GM10847 (cell line): ENCODE data around the gene CBX4.

ENCODE experiments used
- POLR2A ChIP-seq: IDR thresholded peaks from 2 replicates; pipeline ENCODE4 v1.6.1; 2011; ENCODE audit not compliant: insufficient read length; ENCODE audit errors: extremely low read depth

CBX4 gene

DNA sequence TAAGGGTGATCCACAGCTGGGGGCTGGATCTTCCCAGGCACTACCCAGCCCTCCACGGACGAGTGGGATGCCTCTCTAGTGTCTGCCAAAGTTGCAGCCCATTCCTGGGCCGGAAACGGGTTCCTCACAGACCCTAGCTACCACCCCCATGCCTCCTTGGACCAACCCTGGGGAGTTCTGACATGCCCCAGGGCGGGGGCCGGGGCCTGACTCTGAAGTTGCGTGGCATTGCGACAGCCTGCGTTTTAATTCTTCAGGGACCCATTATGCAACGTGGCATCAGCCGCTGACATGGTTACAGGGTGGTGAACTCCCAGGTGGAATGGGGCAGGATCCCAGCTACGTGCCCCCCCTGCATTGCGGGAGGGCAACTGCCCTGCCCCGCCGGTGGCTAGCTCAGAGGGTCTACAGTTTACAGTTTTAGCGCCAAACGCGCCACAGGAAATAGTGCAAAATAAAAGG is 2.7 kb downstream of the CBX4 start:
- no peak for TF ChIP-seq POLR2A

DNA sequence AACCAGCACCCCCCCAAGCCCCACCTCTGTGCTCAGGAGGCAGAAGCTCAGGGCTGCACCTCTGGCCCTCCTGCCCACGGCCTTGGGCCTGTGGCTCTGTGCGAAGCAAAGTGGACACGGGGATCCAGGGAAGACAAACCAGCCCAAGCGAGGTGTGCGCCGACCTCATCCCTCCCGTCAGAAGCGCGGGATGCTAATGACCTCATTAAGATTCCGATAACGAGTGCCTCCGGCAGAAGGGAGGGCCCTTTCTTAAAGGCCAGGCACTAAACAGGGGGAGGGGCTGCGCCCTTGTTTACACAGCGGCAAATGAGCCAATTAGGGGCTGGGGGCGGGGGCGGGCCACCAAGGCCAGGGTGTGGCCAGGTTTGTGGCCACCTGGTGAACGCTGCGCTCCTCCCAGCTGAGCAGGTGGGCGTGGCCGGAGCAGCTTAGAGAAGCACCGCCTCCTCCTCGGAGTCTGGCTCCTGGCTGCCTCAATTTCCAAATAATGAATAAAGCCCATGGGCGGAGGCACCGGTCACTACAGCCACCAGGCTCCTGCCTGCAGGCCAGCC is 3.2 kb downstream of the CBX4 start:
- TF ChIP-seq POLR2A = no peak

DNA sequence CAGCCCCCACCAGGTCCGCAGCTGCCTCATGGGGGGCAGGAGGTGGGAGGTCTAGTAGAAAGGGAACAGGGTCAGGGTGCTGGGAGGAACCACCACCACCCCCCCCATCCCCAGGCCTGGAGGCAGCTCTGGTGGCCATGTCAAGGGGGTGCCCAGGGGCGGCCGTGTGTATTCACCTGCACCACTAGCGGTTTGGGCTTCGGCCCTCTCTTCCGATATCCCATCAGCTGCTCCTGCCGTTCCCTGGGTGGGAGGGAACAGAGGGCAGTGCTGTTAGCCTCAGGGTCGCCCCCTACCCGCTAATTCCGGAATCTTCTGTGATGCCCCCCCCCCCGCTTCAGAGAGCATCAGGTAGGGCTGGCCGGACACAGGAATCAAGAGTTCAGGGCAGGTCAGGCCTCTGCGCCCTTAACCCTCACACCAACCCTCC is 3.8 kb downstream of the CBX4 start:
- TF ChIP-seq POLR2A = no peak

DNA sequence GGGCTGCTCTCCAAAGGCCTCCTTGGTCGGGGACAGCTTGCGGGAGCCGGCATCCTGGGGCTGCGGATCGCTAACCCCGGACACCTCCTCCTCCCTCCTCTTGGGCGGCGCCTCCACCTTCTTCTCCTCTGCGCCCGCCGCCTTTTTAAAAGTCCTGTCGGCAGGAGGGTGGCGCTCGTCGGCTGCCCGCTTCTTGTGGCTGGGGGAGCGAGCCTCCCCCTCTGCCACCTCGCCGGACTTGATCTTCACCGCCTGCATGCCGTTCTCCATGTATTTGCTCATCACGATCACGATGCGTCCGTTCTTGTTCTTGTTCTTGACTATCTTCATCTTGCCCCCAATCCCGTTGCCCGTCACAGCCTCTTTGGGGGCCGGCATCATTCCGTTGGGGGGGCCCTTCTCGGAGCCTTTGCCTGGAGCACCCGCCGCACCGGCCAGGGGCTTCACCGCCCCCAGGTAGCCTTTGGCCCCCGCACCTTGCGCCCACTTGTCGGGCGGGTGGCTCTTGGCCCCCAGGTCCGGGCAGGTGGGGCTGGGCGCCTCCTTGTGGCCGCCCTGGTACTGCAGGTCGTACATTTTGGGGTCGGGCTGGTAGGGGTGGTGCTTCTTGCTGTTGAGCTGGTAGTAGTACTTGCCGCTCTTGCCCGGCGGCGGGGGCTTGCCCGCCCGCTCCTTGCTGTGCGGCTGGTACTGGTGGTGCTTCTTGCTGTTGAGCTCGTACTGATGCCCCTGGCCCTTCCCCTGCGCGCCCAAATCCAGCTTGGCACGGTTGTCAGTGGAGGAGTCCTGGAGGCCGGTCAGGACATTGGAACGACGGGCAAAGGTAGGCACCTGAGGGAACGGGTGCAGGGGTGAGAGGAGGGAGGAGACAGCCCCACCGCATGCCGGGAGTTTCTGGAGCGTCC is 4.4 kb downstream of the CBX4 start:
- TF ChIP-seq POLR2A = no peak

DNA sequence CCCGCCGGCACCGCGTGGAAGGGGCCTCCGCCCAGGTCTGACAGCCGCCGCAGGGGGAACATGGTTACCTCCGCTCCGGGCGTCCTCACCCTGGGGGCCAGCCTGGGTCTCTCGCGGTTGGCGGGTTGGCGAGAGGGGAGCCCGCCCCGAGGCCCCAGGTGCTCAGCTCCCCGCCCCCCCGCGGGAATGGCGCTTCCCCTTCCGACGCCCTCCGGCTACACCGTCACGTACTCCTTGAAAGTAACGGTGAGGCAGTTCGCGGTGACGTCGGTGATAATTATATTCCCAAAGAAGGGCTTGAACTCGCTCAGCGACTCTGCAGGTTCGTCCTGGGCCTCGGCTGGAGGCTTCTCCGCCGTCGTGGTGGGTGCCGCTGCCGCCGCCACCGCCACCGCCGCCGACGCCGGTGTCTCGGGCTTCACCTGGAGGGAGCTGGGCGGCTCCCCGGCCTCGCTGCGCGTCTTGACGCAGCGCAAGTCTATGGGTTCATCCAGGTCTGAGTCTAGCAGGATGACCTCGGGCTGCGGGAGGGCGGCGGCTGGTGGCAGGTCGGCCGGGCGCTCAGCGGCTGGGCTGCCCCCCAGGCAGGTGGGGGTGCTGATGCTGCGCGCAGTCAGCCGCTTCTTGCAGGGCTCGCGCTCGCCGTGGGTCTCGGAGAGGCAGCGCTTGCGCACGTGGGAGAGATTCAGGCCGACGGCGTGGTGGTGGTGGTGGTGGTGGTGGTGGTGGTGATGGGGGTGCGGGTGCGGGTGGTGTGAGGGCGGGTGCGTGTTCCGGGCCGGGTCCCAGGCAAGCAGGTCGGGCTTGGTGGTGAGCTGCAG is 5.3 kb downstream of the CBX4 start:
- no peak for TF ChIP-seq POLR2A

DNA sequence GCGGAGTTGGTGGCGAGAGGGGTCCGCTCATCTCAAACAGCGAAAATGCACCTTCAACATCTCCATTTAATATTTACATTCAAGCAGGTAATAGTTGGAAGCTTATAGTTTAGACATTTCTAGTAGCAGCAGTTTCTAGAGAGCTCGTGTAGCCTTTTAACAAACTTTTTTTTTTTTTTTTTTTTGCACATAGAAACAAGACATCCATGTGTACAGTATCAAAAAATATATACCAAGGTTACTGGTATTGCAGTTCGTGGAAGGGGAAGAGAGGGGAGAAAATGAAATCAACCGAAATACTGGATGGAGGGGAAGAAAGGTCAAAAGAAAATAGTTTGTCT is 6.2 kb downstream of the CBX4 start:
- no peak for TF ChIP-seq POLR2A

DNA sequence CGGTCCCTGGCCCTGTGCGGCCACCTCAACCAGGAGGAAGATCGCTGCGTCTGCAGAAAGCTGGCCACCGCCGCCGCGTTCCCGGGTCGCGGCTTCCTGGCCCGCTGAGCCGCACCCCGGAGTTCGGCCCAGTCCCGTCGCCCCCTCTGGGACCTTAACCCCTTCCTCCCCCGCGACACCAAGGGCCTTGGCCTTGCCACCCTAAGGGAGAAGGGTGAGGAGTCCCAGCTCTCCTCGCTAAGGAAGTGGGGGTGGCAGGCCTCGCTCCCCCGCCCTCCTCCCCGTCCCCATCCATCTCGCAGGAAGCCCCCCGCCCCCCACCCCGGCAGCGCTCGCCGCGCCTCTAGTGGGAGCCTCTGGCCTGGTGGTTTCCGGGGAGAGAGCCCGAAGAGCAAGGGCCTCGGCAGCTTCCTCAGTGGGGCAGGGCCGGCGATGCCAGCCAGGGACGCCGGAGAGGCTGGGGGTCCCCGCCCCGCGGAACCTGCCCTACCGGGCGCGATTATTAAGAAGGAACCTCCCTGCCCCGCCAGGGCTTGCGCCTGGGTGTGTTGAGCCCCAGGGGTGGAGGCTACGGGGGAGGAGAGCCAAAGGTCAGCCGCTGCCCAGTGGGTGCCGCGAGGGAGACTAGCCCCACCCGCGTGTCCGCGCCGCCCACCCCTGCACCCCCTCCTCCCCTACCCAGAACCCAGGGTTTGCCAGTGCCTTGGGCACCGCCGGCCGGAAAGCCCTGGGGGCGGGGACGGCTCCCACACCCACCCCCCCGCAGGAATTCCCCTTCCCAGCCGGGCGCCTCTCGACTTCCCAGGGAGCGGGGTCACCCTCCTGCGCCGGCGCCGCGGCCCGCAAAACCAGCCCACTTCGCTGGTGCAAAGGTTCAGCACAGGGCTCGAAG is 6.8 kb downstream of the CBX4 start:
- no peak for TF ChIP-seq POLR2A

DNA sequence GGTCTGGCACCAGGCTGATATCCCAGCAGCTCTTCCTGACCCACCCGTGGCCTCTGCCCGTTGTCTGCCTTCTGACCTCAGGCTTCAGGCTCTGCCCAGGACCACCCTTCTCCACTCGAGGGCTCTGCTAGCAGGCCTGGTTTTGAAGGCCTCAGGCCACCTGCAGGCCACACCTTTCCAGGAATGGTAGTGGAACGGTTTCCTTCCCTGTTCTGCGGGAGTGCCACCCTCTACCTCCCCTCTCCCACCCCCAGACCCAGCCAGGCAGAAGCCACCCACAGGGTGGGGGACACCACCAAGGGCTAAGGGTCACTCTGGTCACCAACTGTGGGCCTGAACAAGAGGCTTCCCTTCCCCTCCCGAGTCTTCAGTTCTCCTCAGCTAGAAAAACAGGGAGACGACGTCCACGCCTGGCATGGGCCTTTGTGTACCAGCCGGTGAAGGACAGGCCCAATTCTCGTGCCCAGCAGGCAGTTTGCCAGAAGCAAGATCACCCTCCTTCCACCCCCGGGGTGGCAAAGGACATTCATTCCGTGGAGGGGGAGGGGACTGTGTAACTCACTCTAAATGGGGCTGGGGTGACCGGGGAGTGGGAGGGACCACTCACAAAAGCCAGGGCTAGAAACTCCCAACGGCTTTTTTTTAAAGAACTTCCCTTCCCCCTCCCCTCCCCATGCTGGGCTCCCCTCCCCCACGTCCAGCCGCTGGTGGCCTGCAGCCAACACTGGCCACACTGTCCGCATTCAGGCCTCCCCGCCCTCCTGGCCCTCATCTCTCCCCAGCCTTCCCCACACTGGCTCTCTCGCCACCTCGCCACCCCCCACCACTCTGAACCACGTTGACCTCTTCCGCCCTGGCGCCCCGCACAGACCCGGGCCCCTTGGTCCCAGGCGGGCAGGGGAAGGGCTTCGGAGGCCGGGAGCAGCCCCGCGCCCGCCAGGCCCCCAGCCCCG is 7.7 kb downstream of the CBX4 start:
- no peak for TF ChIP-seq POLR2A

DNA sequence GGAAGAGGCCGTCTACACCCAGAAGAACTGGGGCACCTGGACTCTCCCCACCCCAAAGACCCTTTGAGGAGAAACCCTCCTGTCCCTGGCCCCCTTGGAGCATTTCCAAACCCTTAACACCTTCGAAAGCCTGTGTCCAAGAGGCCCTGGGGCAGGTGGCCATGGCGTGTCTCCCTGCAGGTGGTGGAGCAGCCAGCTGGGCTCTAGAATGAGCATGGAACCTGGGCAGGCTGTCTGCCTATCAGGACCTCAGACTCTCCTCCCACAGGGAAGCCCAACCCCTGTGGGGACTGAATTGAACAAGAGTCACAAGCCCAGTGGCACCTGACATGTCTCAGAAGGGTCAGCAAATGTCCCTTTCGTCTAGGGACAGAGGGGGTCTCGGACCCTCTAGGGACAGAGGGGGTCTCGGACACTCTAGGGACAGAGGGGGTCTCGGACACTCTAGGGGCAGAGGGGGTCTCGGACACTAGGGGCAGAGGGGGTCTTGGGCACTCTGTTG is 8.4 kb downstream of the CBX4 start:
- no peak for TF ChIP-seq POLR2A

DNA sequence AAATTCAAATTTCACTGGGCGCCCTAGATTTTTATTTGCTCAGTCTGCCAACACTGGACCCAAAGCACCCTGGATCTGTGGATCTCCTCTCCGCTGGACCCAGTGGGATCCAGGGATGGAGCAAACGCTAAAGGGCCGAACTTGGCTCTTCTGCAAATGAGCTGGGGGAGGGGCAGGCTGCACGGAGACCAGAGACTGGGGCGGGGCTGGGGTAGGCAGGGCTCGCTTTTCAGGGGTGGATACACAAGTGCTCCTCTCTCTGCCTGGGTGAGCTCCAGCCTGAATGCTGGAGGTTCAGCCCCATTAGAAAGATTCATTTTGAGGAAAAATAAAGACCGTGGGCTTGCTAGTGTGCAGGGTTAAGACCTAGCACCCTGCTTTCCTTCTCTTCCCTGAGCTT is 8.9 kb downstream of the CBX4 start:
- no peak for TF ChIP-seq POLR2A

DNA sequence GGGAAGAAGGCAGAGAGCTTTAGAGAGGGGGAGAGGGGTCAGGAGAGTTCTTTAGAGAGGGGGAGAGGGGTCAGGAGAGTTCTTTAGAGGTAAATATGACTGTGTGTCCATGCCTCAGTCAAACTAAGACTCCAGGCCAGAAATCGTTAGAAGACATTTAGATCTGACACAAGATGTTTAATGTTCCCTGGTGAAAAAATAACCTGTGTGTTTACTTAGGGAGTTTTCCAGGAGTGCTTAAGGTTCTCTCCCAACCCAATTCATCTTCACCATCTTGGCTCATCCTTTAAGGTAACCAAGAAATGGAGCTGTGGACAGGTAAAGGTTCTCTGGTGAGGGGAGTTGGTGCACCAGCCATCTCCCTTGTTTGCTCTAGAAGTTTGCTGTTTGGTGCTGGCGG is 9.8 kb downstream of the CBX4 start:
- TF ChIP-seq POLR2A = no peak

DNA sequence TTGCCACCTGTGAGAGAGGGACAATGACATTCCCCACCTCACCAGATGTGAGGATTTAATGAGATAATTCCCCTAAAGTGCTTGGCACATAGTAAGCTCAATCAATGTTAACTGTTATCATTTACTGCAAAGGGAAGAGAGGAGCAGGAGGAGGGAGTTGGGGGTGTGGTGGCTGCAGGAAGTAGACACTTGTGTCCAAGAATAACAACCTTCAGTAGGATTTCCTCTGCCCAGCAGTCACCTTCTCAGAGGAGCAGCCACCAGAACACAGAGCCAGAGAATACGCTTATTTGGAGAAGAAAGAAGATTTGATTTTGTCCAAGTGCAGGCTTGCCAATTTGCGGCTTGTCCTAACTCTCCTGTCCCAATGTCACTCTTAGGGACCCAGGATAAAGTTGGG is 10.2 kb downstream of the CBX4 start:
- TF ChIP-seq POLR2A = no peak

DNA sequence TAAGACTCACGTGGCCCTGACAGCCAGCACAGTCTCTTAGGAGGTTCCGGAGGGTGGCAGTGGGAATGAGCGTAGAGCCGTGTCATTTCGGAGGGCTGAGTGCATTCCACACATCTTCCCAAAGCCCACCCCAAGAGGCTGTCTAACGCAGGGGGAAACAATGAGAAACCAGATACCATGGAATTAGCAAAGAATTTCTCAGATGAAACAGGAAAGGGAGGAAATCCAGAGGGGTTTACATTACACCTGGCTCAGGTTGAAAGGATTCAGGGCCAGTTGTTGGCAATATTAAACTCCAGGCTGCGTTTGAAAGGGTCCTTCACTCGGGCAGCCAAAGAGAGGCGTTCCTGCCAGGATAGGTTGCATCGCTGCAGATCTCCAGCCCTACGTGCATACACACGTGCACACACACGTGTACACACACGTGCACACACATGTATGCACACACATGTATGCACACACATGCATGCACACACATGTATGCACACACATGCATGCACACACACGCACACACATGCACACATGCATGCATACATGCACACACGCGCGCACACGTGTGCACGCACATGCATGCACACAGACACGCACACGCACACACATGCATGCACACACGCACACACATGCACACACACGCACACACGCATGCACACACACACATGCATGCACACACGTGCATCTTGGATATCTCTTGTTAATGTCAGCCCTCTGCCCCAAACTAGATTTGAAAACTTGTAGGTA is 12.2 kb downstream of the CBX4 start:
- TF ChIP-seq POLR2A = no peak

DNA sequence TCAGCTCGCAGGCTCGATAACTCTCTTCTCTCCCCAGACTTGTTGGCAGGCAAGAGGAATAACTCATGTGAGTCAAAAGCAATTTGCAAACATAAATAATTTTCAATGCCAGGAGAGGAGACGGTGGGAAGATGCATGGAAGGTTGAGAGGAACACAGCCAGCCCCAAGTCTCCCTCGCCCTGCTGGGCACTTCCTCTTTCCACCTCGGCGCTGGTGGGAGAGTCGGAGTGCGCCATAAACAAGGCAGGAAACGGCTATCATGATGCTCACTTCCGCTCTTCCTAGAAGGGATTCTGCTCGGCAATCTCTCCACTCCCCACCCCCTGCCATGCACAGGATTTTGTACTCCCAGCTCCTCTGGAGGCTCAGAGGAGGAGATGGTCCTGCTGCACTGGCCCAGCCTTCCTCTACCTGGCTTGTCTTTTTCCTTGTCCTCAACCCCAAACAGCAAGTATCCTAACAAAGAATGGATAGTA is 13.0 kb downstream of the CBX4 start:
- no peak for TF ChIP-seq POLR2A
